Measurements from ENCODE around the gene CEP120. TPM values are rescaled to one million over a fixed set of nuclear protein-coding genes. Genes with fewer than 3 reads are reported as not detected.
"Not testable (repeated sequence)": the region's sequence is repeated elsewhere in the genome, so short reads cannot be mapped to it uniquely, and the experiment has no call there.

Gene CEP120
- total RNA-seq, result 10 to 100 TPM; 15.9 to 31.5 (median 23.6) TPM

DNA sequence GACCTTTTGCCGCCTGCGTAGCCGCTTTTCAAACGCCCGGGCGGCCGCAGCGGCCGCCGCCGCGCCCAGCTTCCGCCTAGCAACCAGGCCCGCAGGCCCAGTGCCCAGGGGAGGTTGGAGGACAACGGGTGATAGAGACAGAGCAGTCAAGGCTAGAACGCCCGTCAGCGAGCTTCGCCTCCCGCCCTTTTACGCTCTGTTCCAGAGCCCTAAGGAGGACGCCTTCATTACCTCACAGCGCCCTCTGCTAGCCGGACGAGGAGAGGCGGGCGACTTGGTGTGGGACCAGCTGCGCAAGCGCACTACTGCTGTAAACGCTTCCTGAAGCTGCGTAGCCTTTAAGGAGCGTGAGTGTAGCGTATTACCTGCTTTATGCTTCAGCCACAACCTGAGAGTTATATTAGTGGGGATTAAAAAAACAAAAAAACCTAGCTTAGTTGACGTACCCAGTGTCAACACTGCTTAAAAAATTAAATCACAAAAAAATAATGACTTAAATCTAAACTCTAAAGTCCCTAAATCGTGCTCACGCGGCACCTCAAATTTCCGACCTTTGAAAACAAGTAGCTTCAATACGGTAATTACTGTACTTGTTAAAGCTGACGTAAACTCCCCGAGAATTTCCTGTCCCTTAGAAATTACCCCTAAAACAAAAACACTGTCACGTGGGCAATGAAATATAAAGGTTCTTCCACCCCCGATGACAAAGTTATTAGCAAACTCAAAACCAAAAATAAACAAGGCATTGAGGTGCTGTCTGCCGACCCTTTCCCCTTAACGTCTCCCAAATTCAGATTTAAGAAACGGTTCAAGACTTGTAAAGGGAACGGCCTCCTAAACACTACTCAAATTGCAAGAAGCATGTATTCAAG is at the start of gene CEP120:
TSS of gene CEP120 (minus strand) at position 126 of the 872 bp plus-strand sequence. CDS start 405 bp downstream, outside the sequence.
- 1 to 2% methylated on average over 24 to 43 of the region's 47 CpGs for WGBS, 2 donors
- peak; percentile 96 to 98 for DNase-seq (ENCODE audit: low spot score in 2 of 2)
- Histone ChIP-seq H3K27ac (peak within 1 kb of the TSS; percentile 77 to 94 (median 91)), H3K4me1 (peaks cover 0 to 34% (median 13%) of the 10 kb centered on the region in 4 donors), H3K9me3 (no peaks in the 10 kb centered on the region), H3K36me3 (no peaks in the 10 kb centered on the region), H3K27me3 (no peaks in the 10 kb centered on the region), H3K4me3 (peak within 1 kb of the TSS; percentile 79 to 92 (median 86))
- TF ChIP-seq EP300 (IDR thresholded peaks at IDR 0.05) (peak; percentile 81 to 96), POLR2A (IDR thresholded peaks at IDR 0.05) (peak; percentile 75 to 86)
- TF ChIP-seq, protein P1, sequence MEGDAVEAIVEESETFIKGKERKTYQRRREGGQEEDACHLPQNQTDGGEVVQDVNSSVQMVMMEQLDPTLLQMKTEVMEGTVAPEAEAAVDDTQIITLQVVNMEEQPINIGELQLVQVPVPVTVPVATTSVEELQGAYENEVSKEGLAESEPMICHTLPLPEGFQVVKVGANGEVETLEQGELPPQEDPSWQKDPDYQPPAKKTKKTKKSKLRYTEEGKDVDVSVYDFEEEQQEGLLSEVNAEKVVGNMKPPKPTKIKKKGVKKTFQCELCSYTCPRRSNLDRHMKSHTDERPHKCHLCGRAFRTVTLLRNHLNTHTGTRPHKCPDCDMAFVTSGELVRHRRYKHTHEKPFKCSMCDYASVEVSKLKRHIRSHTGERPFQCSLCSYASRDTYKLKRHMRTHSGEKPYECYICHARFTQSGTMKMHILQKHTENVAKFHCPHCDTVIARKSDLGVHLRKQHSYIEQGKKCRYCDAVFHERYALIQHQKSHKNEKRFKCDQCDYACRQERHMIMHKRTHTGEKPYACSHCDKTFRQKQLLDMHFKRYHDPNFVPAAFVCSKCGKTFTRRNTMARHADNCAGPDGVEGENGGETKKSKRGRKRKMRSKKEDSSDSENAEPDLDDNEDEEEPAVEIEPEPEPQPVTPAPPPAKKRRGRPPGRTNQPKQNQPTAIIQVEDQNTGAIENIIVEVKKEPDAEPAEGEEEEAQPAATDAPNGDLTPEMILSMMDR (IDR thresholded peaks at IDR 0.05), result peak; percentile 63 to 88 (median 85)

DNA sequence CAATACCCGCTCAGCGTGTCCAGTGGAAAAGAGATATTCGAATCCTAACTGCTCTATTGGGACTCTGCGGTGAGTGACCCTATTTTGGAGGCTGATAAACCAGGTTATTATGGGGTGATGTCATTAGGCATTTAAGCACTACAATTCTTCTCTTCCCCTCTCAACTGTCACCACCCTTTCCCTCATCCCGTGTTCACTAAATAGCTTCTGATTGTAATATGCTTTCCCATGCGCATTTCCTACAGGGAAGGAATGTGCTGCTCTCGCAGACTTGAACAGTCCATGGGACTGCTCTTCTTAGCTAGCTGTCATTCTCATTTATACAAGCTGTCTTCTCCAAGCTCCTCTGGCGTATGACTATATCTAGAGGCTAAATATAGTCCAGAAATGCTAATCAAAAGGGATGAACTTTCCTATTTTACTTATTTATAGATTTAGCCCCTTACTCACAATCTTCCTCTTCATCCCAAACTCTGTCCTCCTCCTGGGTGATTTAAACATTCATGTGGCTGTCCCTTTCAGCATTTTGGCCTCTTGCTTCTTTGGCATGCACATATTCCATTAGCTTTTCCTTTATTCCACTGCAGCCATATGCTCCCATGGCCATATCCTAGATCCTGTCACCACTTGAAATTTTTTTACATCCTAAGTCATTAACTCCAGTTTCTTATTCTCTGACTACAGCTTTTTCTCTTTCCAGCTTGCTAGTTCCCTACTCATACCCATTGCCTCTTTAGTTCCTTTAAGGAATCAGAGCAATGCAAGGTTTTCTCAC is 49.1 kb upstream of the CEP120 start:
- H3K4me3 ChIP-seq, result no peak overlapping the region
- H3K36me3 ChIP-seq, result no peaks in the 10 kb centered on the region
- H3K9me3 ChIP-seq, result peaks cover 0 to 3% (median 0%) of the 10 kb centered on the region in 4 donors
- no peaks in the 10 kb centered on the region for H3K27me3 ChIP-seq
- TF ChIP-seq, protein P1 (IDR thresholded peaks at IDR 0.05), result no peak
- TF ChIP-seq POLR2A (IDR thresholded peaks at IDR 0.05), result no peak
- TF ChIP-seq EP300 (IDR thresholded peaks at IDR 0.05), result no peak
- H3K4me1 ChIP-seq, result no peaks in the 10 kb centered on the region
- 76 to 81% methylated on average over 8 of the region's 8 CpGs for WGBS, 2 donors
- H3K27ac ChIP-seq, result no peak overlapping the region
- no peak for DNase-seq (ENCODE audit: low spot score in 2 of 2)

DNA sequence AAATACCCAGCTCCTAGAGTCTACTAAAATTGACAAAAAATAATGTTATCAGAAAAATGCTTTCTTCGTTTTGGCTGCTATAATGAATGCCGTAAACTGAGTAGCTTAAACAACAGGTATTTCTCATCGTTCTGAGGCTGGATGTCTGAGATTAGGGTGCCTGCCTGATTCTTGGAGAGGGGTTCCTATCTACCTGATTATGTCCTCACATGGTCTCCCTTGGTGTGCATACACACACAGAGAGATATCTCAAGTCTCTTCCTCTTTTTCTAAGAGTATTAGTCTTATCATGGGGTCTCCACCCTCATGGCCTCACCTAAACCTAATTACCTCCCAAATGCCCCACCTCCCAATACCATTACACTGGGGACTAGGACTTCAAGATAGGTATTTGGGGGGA is 48.2 kb upstream of the CEP120 start:
- no peak for DNase-seq (ENCODE audit: low spot score in 2 of 2)
- Histone ChIP-seq H3K36me3 (no peaks in the 10 kb centered on the region), H3K27ac (no peak overlapping the region), H3K9me3 (peaks cover 0 to 3% (median 0%) of the 10 kb centered on the region in 4 donors), H3K4me1 (no peaks in the 10 kb centered on the region), H3K27me3 (no peaks in the 10 kb centered on the region), H3K4me3 (no peak overlapping the region)
- WGBS, 2 donors, result 90 to 94% methylated on average over 3 of the region's 3 CpGs
- TF ChIP-seq, protein P1 (IDR thresholded peaks at IDR 0.05), result no peak
- no peak for TF ChIP-seq EP300 (IDR thresholded peaks at IDR 0.05)

DNA sequence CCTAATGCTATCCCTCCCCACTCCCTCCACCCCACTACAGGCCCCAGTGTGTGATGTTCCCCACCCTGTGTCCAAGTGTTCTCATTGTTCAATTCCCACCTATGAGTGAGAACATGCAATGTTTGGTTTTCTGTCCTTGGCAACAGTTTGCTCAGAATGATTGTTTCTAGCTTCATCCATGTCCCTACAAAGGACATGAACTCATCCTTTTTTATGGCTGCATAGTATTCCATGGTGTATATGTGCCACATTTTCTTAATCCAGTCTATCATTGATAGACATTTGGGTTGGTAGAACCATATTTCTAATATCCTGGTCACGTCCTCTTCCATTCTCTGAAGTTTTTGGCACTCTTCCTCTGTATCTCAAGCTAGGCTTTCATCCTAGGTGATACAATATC is 43.6 kb upstream of the CEP120 start:
- H3K36me3 ChIP-seq; H3K27me3 ChIP-seq; H3K27ac ChIP-seq; H3K4me1 ChIP-seq; DNase-seq (ENCODE audit: low spot score in 2 of 2); H3K4me3 ChIP-seq; H3K9me3 ChIP-seq: not testable (repeated sequence)
- WGBS, 2 donors, result 90 to 100% methylated on average over 1 of the region's 1 CpG

DNA sequence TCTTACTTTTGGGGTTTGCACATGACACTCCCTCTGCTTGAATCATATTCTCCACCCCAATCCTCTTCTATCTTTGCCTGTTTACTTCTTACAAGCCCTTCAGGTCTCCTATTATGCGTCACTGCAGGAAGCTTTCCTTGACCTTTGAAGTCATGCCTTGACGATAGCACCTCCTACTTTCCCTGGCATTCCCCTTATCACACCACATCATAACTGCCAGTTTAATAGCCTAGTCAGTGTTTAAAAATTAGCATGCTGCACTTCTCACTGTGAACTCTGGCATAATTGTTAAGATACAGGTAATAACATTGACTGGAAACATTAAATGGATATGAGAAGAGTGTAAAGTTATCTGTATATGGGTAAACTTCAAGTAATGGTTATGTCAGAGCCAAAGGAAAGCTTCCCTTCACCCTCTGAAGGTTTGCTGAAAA is 37.1 kb upstream of the CEP120 start:
- Histone ChIP-seq H3K4me1 (no peaks in the 10 kb centered on the region), H3K9me3 (no peaks in the 10 kb centered on the region), H3K27me3 (no peaks in the 10 kb centered on the region), H3K4me3 (no peak overlapping the region), H3K36me3 (no peaks in the 10 kb centered on the region), H3K27ac (no peak overlapping the region)
- DNase-seq (ENCODE audit: low spot score in 2 of 2), result no peak
- WGBS, 2 donors, result 43 to 63% methylated on average over 2 of the region's 2 CpGs
- TF ChIP-seq, protein P1 (IDR thresholded peaks at IDR 0.05), result no peak
- TF ChIP-seq EP300 (IDR thresholded peaks at IDR 0.05), result no peak
- no peak for TF ChIP-seq POLR2A (IDR thresholded peaks at IDR 0.05)

DNA sequence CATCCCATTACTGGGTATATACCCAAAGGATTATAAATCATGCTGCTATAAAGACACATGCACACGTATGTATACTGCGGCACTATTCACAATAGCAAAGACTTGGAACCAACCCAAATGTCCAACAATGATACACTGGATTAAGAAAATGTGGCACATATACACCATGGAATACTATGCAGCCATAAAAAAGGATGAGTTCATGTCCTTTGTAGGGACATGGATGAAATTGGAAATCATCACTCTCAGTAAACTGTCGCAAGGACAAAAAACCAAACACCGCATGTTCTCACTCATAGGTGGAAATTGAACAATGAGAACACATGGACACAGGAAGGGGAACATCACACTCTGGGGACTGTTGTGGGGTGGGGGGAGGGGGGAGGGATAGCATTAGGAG is 35.8 kb upstream of the CEP120 start:
- WGBS, 2 donors, result 96 to 98% methylated on average over 4 of the region's 4 CpGs
- H3K36me3 ChIP-seq, result not testable (repeated sequence)

More for the DNA sequence above, 35.8 kb upstream of the CEP120 start:
- H3K9me3 ChIP-seq; H3K4me3 ChIP-seq; H3K27me3 ChIP-seq; DNase-seq (ENCODE audit: low spot score in 2 of 2); H3K4me1 ChIP-seq; H3K27ac ChIP-seq: not testable (repeated sequence)
